NB4 (cell line): ENCODE measurements around the gene FTO.

Experiments used
- DNase-seq: peaks from one replicate; pipeline ENCODE4 v3.0.0; 2010; ENCODE audit warnings: low read depth
- H3K4me3 ChIP-seq: one replicate; pipeline ENCODE4 v1.5.1; 2011; ENCODE audit warnings: mild to moderate bottlenecking, low read depth, low read length, moderate library complexity
- MAX ChIP-seq: IDR thresholded peaks from 2 replicates; pipeline ENCODE4 v1.6.1; 2011; ENCODE audit warnings: low read depth, low read length
- MYC ChIP-seq: IDR thresholded peaks from 2 replicates; pipeline ENCODE4 v1.6.1; 2011; ENCODE audit warnings: low read depth, low read length
- POLR2A ChIP-seq: IDR thresholded peaks from 2 replicates; pipeline ENCODE4 v1.6.1; 2011; ENCODE audit warnings: mild to moderate bottlenecking; ENCODE audit not compliant: insufficient read length; ENCODE audit errors: extremely low read depth
- TF ChIP-seq, protein P1 (sequence below): IDR thresholded peaks from one replicate; pipeline ENCODE4 v1.5.1; 2012; ENCODE audit warnings: low read depth, low read length

Gene FTO

DNA sequence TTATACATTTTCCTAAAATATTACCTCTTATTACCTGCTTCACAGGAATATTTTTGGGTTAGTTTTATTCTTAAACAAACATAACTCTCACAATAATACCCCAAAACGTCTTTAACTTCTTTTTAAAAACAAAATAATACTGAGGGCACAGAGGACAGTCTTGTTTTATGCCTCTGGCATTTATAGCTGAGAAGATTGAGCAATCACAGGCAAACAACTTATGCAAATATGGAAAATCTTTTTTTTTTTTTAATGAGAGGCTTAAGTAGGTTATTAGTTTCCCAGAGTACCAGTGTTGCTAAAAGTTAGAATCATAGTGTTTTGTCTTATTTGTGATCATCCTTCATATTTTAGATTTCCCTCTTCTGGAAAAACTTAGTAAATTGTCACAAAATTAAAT lies 195.0 kb downstream of the FTO start:
- H3K4me3 ChIP-seq = no peak overlapping the region
- no peak for TF ChIP-seq POLR2A
- TF ChIP-seq, protein P1, sequence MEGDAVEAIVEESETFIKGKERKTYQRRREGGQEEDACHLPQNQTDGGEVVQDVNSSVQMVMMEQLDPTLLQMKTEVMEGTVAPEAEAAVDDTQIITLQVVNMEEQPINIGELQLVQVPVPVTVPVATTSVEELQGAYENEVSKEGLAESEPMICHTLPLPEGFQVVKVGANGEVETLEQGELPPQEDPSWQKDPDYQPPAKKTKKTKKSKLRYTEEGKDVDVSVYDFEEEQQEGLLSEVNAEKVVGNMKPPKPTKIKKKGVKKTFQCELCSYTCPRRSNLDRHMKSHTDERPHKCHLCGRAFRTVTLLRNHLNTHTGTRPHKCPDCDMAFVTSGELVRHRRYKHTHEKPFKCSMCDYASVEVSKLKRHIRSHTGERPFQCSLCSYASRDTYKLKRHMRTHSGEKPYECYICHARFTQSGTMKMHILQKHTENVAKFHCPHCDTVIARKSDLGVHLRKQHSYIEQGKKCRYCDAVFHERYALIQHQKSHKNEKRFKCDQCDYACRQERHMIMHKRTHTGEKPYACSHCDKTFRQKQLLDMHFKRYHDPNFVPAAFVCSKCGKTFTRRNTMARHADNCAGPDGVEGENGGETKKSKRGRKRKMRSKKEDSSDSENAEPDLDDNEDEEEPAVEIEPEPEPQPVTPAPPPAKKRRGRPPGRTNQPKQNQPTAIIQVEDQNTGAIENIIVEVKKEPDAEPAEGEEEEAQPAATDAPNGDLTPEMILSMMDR = no peak
- no peak for TF ChIP-seq MAX
- TF ChIP-seq MYC = no peak
- no peak for DNase-seq

GRCh38 chr16:53899431-53899830 lies 195.5 kb downstream of the FTO start:
- no peak for TF ChIP-seq POLR2A
- no peak for TF ChIP-seq MYC
- no peak for TF ChIP-seq MAX
- TF ChIP-seq, protein P1 = no peak
- DNase-seq = no peak
- H3K4me3 ChIP-seq = no peak overlapping the region

GRCh38 chr16:53900667-53901066 lies 196.7 kb downstream of the FTO start:
- H3K4me3 ChIP-seq = no peak overlapping the region
- TF ChIP-seq MYC = no peak
- TF ChIP-seq POLR2A = no peak
- TF ChIP-seq, protein P1 = no peak
- DNase-seq = no peak

GRCh38 chr16:53901408-53901807 lies 197.5 kb downstream of the FTO start:
- no peak overlapping the region for H3K4me3 ChIP-seq
- TF ChIP-seq, protein P1 = no peak
- TF ChIP-seq MYC = no peak
- no peak for TF ChIP-seq POLR2A
- TF ChIP-seq MAX = no peak
- no peak for DNase-seq

DNA sequence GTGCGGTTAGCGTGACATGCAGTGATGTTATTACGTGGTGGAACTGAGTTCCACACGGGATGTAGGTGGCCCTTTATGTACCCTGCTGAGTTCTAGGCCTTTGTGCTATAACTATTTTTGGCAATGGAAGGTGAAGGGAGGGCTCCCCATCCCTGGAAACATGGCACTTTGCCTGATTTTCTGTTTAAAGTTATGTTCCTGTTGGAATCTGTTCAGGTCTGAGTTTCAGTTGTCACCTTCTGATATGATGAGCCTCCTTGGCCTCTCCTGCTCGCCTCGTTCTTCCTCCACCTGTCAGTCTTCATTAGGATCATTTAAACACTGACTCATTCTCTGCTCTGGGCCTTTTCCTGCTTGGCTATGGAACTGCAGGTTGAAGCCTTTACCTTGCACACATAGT lies 200.6 kb downstream of the FTO start:
- TF ChIP-seq, protein P1 = no peak
- TF ChIP-seq MAX (no peak), POLR2A (no peak), MYC (no peak)
- DNase-seq = no peak

DNA sequence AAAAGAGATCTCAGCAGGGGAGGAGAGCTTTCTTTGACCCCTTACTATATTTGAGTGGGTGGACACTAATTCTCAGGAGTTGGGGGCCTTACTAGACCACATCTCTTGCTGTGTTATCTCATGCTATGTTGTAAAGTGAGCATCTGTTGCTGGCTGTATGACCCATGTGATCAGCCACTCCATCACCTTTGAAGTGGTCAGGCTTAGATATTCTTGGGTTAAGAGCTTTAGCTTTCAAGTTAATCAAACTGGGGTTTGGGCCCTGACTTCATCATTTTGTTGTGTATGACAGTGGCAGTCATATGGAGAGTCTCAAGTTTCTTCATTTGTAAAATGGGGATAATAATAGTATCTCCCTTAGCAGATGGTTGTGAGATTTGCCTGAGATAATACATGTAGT lies 201.1 kb downstream of the FTO start:
- DNase-seq = no peak
- TF ChIP-seq MYC (no peak), MAX (no peak), POLR2A (no peak)
- TF ChIP-seq, protein P1 = no peak
- no peak overlapping the region for H3K4me3 ChIP-seq

More for the DNA sequence above, 200.6 kb downstream of the FTO start:
- no peak overlapping the region for H3K4me3 ChIP-seq
